Upper lobe of right lung (tissue), 1 donor: ENCODE results near the gene MYL11. TPM values are rescaled to one million over a fixed set of nuclear protein-coding genes. Genes with fewer than 3 reads are reported as not detected.

Experiments
- ATAC-seq: fragments of 200-7000 bp; cut with Tn5 transposase; one replicate; pipeline ENCODE4 v1.9.1; 2020; ENCODE audit warnings: mild to moderate bottlenecking, moderate library complexity
- DNase-seq: peaks from one replicate; pipeline ENCODE4 v3.0.0-alpha.2; 2020
- H3K27ac ChIP-seq: fragments of 200-600 bp; one replicate; pipeline ENCODE4 v1.8.0; 2022
- H3K27me3 ChIP-seq: fragments of 200-600 bp; one replicate; pipeline ENCODE4 v1.8.0; 2022; ENCODE audit warnings: mild to moderate bottlenecking
- H3K36me3 ChIP-seq: fragments of 200-600 bp; one replicate; pipeline ENCODE4 v1.8.0; 2022
- H3K4me1 ChIP-seq: fragments of 200-600 bp; one replicate; pipeline ENCODE4 v1.8.0; 2022
- H3K4me3 ChIP-seq: fragments of 200-600 bp; one replicate; pipeline ENCODE4 v1.8.0; 2022; ENCODE audit warnings: mild to moderate bottlenecking
- H3K9me3 ChIP-seq: fragments of 200-600 bp; one replicate; pipeline ENCODE4 v1.8.0; 2022
- intact Hi-C: fragments of 100-400 bp; cut with DNase I; formaldehyde crosslinking; loops from one replicate; pipeline ENCODE4 v1.11.0; 2022
- total RNA-seq: library from RNA; stranded (reverse); fragmentation: NEBNext Ultra II Directional; extraction: Animal tissue kit (Norgen Biotek cat#: 25700); gene quantifications from one replicate; pipeline ENCODE4 v1.2.1, GENCODE V29; 2021
- TF ChIP-seq, protein P1 (sequence below): fragments of 200-600 bp; IDR thresholded peaks from one replicate; pipeline ENCODE4 v1.8.0; 2022; ENCODE audit warnings: antibody characterized with exemption
- donor health status: DM: no; HTN: yes; CAD: no; lungs with severe emphysema.

Gene MYL11
- total RNA-seq, 1 donor from 2014 or later: not detected

DNA sequence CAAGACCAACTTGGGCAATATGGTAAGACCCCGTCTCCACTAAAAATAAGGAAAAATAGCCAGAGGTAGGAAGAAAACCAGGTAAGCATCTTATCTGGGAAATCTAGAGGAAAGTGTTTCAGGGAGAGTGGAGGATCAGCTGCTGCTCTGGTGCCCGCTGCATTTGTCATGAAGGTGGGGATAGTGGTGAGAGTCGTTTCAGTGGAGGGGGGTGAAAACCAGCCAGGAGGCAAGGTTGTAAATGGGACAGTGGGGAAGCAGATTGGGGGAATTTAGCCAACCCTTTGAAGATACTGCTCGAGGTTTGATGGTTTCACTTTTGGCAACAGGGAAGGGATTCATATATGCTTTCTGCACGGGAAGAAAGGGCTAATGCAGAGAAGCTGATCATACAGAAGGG is 46.4 kb downstream of the MYL11 start:
- Histone ChIP-seq H3K36me3 (peaks cover 20% of the 10 kb centered on the region), H3K4me1 (peaks cover 10% of the 10 kb centered on the region), H3K27ac (no peak overlapping the region), H3K4me3 (no peak overlapping the region), H3K9me3 (no peaks in the 10 kb centered on the region), H3K27me3 (no peaks in the 10 kb centered on the region)
- intact Hi-C loops: no loop called here
- ATAC-seq (no peak), DNase-seq (no peak)
- TF ChIP-seq, protein P1, sequence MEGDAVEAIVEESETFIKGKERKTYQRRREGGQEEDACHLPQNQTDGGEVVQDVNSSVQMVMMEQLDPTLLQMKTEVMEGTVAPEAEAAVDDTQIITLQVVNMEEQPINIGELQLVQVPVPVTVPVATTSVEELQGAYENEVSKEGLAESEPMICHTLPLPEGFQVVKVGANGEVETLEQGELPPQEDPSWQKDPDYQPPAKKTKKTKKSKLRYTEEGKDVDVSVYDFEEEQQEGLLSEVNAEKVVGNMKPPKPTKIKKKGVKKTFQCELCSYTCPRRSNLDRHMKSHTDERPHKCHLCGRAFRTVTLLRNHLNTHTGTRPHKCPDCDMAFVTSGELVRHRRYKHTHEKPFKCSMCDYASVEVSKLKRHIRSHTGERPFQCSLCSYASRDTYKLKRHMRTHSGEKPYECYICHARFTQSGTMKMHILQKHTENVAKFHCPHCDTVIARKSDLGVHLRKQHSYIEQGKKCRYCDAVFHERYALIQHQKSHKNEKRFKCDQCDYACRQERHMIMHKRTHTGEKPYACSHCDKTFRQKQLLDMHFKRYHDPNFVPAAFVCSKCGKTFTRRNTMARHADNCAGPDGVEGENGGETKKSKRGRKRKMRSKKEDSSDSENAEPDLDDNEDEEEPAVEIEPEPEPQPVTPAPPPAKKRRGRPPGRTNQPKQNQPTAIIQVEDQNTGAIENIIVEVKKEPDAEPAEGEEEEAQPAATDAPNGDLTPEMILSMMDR: no peak

Other genes starting within 250 kb of the MYL11 start
- 70.0 TPM for gene CORO1A, start 191.2 kb upstream of the MYL11 start, total RNA-seq
- gene BOLA2B, start 181.1 kb upstream of the MYL11 start, total RNA-seq: 59.3 TPM
- gene SLX1A, start 180.9 kb upstream of the MYL11 start, total RNA-seq: 49.4 TPM
- 10.6 TPM for gene SULT1A3, start 175.5 kb upstream of the MYL11 start, total RNA-seq
- gene NPIPB13, start 126.3 kb upstream of the MYL11 start, total RNA-seq: 19.9 TPM
- gene CD2BP2, start 19.5 kb upstream of the MYL11 start, total RNA-seq: 51.5 TPM
- 36.0 TPM for gene TBC1D10B, start 4.3 kb upstream of the MYL11 start, total RNA-seq
- 8.6 TPM for gene SEPTIN1, start 7.8 kb downstream of the MYL11 start, total RNA-seq
- gene ZNF48, start 20.6 kb downstream of the MYL11 start, total RNA-seq: 6.1 TPM
- 4.5 TPM for gene ZNF771, start 32.8 kb downstream of the MYL11 start, total RNA-seq
- gene DCTPP1, start 55.2 kb downstream of the MYL11 start, total RNA-seq: 17.9 TPM
- 54.9 TPM for gene SEPHS2, start 71.1 kb downstream of the MYL11 start, total RNA-seq
- 62.8 TPM for gene ITGAL, start 97.9 kb downstream of the MYL11 start, total RNA-seq
- gene ZNF768, start 151.8 kb downstream of the MYL11 start, total RNA-seq: 25.8 TPM
- 11.5 TPM for gene ZNF747, start 160.1 kb downstream of the MYL11 start, total RNA-seq
- 10.6 TPM for gene ZNF764, start 183.6 kb downstream of the MYL11 start, total RNA-seq
- 13.1 TPM for gene ZNF688, start 196.9 kb downstream of the MYL11 start, total RNA-seq
- gene ZNF785, start 210.9 kb downstream of the MYL11 start, total RNA-seq: 16.3 TPM
- gene ZNF689, start 235.6 kb downstream of the MYL11 start, total RNA-seq: 7.2 TPM